ENCODE results near the gene SLC27A5.
"Not testable (repeated sequence)": the region's sequence is repeated elsewhere in the genome, so short reads cannot be mapped to it uniquely, and the experiment has no call there.

The SLC27A5 gene

DNA sequence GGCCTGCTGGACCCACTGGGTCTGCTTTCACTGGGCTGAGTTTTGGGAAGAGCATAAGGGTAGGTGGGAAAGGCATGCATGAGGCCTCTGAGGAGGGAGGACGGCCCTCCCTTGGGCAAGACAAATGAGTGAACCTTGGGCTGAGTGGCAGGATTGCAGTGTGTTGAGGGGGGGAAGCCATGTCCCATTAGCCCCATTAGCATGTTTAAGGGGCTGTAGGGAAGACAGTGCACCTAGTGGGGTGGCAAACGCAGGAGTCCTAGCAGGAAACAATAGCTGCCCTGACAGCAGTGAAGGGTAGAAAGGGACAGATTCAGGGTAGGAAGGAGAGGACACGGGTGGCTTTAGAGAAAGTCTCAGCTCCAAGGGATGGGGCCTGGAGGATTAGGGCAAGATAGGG is 10.9 kb upstream of the SLC27A5 start:
- no peak for DNase-seq (ENCODE audit: low read depth in 2 of 2)

DNA sequence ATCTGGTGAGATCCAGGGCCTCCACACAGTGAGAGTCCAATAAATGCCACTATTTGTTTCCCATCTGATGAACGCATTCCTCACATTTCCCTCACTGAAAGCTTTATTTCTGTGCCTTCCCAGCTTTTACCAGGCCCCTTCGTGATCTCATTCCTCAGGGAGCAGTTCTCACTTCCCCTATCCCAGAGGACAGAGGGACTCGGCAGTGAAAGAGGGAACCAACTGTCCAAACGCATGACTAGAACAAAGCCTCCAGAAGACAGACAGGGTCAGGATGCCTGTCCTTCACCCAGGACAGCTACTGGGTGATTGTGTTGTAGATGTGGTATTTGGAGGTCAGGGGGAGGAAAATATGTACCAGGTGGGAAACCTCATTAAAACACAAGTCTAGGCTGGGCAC is 9.9 kb upstream of the SLC27A5 start:
- DNase-seq (ENCODE audit: low read depth in 2 of 2), result no peak

DNA sequence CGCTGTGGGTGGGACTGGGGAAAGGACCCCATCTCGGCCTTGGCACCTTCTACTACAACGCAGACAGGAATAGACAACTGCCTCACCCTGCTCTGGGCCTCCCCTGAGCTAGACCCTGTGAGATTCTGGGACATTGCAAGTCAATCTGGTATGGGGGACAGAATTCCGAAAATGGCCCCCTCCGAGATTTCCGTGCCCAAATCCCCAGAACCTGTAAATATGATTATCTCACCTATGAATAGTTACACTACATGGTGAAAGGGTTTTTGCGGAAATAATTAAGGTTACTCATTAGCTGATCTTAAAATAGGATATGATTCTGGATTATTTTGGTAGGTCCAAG is 8.4 kb upstream of the SLC27A5 start:
- no peak for DNase-seq (ENCODE audit: low read depth in 2 of 2)

DNA sequence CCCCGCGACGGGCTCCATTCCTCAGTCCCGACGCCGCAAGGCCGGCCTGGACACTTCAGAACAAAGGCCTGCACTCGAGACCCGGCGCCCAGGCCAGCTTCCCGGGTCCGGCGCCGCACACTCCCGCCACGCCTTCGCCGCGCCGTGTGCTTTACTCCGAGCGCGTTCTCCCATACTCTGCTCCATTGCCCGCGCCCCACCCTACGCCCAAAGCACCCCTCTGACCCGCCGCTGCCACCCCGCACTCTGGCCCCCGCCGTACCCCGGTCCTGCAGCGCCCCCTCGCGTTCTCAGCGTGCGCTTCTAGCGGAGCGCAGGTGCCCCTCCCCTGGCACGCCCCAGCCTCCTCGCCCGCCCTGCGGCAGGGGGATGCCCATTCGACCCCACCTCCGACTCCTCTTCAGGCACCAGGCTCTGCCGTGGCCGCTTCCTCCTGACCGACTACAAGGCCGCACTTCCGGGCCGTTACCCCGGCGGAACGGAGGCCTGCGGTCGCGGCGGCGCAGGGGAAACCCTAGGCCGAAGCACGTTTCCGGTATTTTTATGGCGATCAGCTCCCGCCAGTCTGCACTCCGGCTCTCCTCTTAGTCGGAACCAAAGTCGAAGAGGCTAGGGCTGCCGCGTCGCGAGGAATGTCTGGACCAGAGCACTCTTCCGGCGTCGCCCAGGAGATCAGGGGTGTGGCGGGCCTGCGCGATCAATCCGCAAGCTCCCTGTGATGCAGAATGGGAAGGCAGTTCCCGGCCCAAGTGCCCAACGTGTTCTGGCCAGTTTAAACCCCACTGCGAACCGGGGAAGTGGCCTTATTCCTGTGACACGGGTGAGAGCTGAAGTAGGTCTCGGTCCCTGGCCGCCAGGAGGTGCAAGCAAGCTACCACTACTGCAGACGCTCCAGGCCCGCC is 7.8 kb upstream of the SLC27A5 start, which contains the start of gene ZBTB45:
Gene ZBTB45 (minus strand): TSS at position 456 of the 902 bp plus-strand sequence. CDS start 2,137 bp downstream, outside the sequence.
- peak; percentile 70 to 74 for DNase-seq (ENCODE audit: low read depth in 2 of 2)

DNA sequence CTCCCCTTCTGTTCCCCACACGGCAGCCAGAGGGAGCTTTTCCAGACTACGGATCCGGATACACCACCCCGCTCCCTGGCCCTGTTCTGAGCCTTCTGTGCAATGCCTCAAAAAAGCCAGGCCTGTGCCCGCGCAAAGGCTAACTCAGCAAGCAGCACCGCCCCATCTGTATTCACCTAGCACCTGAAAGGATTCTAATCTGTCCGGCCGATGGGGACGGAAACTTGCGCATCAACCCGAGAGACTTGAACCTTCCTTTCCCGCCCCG is 7.2 kb upstream of the SLC27A5 start:
- DNase-seq (ENCODE audit: low read depth in 2 of 2), result no peak

DNA sequence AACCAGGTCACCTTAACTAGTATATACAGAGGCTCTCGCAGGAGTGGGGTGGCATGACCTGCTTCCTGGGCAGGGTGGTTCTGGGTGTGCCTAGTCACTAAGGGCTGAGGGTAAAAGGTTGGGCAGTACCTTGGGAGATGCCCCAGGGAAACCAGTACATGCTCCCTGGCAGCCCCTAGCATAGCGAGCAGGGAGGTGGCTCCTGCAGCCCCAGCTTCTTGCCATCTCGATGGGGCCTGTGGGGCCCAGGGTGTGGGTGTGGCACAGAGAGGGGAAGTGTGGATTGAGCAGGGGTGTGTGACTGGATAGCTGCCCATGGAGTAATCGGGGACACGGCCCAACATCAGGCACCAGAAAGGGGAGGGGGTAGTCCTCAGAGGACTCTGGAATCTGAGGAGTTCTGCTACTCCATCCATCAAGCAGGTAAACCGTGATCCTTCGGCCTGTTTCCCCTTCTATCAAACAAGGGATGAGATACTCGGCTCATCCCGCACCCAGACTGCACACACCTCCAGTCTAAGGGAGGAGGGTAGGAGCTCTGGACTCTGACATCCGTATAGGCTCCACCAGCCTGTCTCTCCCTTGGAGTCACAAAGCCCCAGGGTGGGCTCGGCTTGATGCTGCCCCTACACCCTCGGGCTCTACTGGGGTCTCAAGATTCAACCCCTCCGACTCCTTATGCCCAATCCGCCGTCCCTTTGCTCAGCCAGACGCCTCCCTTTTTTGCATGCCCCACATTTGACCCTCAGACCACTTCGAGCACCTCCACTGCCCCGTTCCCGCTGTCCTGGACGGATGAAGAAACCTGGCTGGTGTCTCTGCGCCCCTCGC is 6.7 kb upstream of the SLC27A5 start:
- DNase-seq (ENCODE audit: low read depth in 2 of 2), result no peak

DNA sequence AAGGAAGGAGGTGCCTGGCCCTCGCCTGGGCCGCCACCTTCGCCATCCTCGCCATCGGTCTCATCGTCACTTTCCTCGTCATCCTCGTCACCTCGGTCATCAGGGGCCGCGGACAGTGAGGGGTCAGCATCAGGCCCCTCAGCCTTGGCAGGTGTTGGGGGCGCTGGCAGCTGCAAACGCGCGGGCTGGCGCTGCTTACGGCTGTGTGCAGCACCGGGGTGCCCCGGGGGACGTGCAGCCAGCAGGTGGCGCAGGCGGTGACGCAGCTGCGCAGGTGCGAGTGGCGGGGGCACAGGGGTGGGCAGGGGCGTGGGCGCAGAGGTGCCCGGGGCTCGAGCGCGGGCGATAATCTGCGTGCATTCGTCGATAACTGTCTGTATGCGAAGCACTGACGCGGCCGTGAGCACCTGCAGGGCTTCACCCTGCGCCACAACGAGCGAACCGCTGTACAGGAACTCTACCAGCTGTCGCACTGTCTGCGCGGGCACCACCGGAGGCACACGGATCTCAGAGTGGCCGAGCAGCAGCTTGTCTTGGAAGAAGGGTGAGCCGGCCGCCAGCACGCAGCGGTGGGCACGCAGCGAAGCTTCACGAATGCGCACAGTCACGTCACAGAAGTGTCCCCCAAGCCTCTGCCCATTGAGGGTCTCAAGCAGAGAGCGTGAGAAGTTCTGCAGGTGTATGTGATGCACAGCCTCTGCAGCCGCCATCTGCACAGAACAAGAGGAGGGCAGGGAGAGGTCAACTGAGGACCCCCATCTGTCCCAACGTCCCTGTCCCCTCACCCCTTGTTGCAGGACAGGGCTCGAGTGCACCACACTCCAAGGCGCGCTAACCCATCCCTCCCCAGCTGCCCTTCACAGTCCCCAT is 5.4 kb upstream of the SLC27A5 start:
- DNase-seq (ENCODE audit: low read depth in 2 of 2), result no peak

DNA sequence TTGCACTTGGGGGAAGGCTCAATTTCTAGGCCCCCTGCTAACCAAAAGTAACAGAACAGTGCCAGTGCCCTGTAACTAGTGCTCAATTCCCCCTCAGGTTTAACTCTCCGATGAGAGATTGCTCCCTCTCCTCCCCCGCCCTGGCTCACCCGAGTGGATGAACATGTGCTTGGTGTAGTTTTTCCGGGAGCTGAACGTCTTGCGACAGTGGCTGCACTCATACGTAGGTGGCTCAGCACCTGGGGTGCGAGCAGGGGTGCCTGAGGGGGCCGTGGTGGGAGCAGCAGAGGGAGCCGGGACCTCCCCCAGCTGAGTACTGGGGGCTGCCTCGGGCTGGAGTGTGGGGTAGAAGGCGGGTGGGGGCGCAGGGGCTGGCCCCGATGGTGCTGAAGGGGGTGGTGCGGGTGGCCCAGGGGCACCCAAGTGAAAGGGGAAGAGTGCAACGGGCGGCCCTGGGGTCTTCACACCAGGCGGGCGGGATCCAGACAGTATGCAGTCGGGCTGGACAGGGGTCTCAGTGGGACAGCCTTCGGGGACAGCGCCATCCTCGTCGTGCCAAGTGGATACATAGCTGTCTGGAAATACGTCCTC is 4.5 kb upstream of the SLC27A5 start:
- DNase-seq (ENCODE audit: low read depth in 2 of 2), result no peak

DNA sequence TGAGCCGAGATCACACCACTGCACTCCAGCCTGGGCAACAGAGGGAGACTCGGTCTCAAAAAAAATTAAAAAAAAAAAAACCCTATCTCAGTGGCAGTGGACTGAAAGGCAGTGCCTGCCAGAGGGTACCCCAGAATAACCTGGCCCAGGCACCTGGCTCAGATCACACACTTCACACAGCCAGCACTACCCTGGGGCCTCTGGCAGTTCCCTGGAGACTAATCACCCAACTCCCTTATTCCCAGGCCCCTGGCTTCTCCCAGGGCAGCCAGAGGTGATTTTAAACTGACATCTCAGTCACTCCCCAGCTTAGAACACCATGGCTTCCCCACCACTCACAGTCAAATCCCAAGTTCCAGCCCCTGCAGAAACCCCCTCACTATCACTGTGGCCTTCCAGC is 3.5 kb upstream of the SLC27A5 start:
- DNase-seq (ENCODE audit: low read depth in 2 of 2), result no peak

DNA sequence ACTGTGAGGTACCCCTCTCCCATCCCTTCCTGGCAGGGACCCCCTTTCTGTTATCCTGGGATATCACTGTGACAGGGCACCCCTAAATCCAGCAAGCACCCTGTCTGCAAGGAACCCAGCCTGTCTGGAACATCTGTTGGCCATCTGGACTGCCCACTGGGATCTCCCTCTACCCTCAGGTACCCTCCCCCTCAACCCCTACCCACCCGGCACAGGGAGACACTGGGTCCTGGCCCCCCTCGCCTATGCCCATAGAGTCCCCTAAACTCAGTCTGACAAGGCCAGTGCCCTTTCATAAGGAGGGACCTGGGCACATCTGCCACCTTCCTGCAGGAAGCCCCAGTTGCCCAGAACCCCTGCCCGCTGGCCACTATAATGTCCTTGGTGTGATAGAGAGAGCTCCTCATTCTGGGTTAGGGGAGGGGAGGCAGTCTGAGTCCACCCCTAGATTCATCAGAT is 2.8 kb upstream of the SLC27A5 start:
- no peak for DNase-seq (ENCODE audit: low read depth in 2 of 2)

DNA sequence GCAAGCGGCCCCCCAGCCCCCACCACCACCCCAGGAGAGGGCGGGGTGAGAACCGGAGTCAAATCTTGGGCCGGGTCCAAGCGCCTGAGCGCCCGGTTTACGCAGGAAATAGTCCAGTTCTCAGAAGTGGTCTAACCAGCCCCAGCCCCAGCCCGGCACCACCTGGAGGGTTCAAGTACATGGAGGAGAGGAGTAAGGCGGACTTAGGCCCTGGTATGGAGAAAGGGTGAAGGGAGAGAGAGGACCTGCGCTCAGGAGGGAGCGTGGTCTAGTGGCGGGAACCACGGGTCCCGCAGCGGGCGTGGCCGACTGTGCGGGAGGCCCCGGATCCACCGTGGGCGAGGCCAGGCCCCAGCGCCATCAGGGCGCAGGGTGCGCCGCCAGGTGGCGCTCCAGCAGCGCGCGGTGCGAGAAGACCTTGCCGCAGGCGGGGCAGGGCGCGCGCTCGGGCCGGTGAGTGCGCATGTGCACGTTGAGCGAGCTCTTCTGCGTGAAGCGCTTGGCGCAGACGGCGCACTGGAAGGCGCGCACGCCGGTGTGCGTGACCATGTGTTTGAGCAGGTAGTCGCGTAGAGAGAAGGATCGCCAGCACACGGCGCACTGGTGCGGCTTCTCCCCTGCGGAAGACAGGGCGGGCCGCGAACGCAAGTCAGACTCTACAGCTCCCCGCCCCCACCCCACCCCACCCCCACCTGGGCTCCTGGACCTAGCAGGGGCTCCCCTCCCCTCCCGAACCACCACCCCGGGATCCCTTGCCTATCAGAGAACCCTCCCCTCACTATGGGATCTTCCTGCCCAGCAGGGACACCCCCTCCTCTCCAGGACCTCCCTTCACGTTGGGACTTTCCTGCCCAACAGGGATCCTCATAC is 2.1 kb upstream of the SLC27A5 start:
- DNase-seq (ENCODE audit: low read depth in 2 of 2), result peak; percentile 82 to 85

DNA sequence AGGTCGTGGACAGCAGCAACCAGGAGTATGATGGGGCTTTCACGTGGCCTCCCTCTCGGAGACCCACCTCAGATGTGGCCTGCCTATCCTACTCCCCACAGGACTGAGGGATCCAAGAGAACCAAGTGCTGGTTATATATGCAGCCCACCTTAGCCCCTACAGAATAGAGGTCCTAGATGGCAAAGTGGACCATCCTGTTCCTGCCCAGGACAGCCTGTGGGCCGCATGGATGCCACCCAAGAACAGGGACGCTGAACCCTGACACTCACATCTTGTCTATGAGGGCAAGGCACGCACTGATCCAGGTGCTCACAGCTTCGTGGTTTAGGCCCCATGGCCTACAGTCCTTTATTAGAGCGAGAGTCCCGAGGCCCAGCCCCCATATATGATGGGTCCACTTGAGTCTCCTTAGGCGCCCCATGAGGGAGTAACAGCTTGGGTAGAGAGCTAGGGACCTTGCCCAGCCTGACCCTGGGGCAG is 1.5 kb upstream of the SLC27A5 start:
- DNase-seq (ENCODE audit: low read depth in 2 of 2), result no peak

DNA sequence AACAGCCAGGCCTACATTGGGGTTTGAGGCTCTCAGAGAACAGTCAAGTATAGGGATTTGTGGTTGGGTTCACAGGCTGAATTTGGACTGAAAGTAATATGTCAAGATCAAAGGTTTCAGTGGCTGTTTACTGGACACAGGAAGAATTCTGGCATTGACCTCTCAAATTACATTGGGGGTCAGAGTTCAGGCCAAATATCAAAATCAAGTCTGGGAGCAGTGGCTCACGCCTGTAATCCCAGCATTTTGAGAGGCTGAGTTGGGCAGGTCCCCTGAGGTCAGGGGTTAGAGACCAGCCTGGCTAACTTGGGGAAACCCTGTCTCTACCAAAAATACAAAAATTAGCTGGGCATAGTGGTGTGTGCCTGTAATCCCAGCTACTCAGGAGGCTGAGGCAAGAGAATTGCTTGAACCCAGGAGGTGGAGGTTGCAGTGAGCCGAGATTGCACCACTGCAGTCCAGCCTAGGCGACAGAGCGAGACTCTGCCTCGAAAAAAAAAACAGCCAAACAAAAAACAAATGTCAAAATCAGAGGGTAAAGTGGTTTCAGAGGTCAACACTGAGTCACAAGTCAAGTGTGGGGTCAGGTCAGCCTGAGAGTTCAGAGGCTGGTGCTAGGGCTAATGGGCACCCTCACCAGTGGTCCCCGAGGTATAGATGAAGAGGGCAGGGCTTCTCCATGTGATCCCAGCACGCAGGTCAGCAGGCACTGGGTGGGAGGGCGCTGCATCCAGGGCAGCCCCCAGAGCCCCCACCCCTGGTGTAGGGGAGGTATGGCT is 1.5 kb downstream of the SLC27A5 start:
- no peak for DNase-seq (ENCODE audit: low read depth in 2 of 2)

DNA sequence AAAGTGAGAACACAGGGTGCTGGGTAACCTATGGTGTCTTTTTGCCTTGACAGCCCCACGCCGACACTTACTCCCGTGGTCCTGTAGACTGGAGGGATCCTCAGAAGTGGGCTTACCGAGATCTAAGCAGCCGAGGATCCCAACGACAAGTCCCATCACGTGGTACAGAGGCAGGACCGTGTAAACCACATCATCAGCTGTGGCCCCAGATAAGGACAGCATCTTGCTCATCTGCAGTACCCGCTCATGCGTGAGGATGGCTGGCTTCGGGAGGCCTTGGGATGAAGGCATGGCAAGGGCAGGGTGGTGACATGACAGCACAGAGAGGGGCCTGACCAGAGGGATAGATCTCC is 2.1 kb downstream of the SLC27A5 start:
- no peak for DNase-seq (ENCODE audit: low read depth in 2 of 2)

DNA sequence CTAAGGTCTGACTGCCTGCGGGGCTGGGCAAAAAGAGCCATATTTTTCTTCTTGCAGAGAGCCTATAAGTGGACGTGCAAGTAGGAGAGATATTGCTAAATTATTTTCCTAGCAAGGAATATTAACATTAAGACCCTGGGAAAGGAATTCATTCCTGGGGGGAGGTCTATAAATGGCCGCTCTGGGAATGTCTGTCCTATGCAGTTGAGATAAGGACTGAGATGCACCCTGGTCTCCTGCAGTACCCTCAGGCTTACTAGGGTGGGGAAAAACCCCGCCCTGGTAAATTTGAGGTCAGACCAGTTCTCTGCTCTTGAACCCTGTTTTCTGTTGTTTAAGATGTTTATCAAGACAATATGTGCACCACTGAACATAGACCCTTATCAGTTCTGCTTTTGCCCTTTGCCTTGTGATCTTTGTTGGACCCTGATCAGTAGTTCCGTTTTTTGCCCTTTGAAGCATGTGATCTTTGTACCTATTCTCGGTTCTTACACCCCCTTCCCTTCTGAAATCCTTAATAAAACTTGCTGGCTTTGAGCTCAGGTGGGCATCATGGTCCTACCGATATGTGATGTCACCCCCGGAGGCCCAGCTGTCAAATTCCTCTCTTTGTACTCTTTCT is 4.1 kb downstream of the SLC27A5 start:
- DNase-seq (ENCODE audit: low read depth in 2 of 2), result not testable (repeated sequence)

DNA sequence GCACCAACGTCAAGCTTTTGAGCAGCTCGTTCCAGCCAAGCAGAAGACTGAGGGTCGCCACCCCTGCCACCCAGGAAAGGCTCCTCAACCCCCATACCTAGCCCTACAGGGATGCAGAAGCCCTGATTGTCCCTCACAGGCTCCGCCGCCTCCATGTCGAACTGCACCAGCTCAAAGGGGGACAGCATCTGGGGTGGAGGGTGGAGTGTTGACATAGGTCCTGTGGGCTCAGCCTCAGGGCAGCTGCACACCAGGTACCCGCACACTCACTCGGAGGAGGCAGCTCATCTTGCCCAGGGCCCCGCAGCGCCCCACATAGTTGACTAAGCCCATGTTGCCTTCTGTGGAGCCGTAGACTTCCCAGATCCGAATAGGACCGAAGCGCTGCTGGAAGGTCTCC is 11.6 kb downstream of the SLC27A5 start:
- DNase-seq (ENCODE audit: low read depth in 2 of 2), result no peak

DNA sequence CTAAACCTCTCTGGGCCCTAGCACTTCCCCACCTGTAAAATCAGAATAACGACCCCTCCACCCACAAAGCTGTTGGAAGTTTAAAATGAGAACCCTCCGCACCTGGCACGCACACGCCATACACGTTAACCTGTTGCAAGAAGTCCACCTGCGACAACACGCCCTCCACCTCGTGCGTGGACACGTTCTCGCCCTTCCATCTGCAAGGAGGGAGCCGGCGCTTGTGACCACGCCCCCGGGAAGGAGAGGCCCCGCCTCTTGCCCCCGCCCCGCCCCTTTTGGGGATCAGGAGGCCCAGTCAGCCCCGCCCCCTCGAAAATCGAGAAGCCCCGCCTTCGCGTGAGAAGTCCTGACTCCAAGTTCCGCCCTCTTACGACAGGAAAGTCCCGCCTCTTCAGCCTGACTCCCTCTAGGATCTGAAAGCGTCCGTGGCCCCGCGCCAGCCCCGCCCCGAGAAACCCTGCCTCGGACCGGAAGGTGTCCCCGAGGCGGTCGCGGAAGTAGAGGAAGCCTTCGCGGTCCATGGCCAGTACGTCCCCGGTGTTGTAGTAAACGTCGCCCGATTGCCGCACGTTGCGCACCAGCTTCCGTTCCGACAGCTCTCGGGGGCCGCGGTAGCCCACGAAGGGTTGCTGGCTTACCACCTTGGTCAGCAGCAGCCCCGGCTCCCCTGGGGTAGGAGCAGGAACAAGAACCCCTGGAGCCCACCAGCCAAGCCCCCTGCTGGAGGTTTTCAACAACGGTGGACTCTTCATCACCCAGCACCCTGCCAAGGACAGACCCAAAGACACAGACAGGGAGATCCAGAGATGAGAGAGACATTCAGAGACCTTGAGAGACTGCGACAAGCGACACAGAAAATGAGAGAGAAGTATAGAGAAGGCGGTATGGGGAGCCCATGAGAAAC is 12.5 kb downstream of the SLC27A5 start:
- peak; percentile 92 to 94 for DNase-seq (ENCODE audit: low read depth in 2 of 2)

DNA sequence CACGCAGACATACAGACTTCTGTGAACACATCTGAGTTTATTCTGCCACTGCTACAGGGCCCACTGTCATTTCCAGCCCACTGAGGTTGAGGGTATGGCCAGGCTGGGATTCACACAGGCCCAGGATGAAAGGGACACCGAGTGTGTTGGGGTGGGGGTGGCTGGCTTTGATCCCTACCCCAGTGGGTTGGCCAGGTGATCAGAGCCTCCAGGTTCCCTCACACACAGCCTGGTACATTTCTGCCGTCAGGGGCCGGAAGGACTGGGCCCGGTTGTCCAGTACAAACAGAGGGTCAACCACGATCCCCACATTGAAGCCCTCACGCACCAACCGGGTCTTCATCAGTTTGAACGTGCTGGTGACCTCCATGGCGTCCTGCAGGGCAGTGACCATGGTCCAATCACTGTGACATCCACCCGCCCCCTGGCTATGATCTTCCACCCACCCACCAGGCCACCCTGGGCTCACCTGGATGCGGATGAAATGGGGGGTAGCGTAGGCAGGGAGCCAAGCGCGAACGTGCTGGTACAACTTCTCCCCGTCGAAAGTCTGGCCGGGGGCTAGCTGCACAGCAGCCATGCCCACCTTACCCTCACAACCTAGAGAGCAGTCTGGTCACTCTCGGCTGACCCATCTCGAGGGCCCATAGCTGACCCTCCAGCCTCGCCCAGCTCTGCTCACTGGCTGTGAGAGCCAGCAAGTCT is 13.3 kb downstream of the SLC27A5 start:
- no peak for DNase-seq (ENCODE audit: low read depth in 2 of 2)
